A549 treated with AZD2906 at 1 μM for 4 hours (cell line): ENCODE data around the gene STMN1. TPM values are rescaled to one million over a fixed set of nuclear protein-coding genes. Genes with fewer than 3 reads are reported as not detected.

Experiments used
- total RNA-seq: library from RNA; stranded (reverse); fragments of 200-300 nt; extraction: Qiagen RNA extraction; gene quantifications from 5 replicates; pipeline ENCODE4 v1.2.3, GENCODE V29; 2022

STMN1 gene
- 217 to 224 TPM (median 220 TPM) in 5 replicates for total RNA-seq

DNA sequence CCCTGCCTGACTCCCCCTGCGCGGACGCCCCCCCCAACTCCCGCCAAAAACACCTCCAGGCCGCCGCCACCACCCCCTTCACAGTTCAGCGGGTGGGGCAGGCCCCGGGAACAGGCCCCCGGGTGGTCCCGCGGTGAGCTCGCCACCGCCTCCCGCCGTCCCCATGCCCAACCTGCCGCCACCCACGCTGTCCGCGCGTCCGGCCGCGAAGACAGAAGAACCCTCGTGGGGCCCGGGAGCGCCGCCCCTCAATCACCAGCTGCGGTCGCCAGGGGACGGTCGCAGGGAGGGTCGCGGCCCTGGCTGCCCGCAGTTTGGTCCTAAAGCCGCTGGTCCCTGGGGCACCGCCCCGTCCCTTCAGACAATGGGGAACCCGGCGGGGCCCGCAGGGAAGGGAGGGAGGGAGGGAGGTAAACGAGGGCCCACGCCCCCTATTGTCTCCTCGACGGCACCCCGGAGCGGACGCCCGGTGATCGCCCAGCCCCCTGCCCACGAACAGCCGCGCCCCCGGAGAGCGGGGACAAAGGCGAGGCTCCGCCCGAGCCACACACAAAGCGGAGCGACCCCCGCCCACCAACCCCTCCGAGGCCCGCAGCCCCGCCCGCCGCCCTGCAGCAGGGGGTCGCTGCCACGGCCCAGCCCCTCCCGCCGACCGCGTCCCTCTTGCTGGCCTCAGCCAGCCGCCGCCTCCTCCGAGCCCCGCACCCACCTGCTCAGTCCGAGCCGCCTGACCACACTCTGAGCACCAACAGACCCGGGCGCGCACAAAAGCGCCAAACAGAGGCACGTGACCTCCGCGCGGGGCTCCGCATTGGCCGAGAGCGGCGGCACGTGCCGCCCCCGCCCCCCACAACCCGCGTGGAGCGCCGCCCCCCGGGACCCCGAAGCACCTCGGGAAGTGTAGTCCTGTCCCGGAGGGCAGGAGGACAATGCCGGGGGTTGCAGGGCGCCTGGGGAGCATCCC lies at the start of gene STMN1:
TSS of gene STMN1 (minus strand) at position 740 of the 964 bp plus-strand sequence. CDS start 1,743 bp downstream, outside the sequence.

DNA sequence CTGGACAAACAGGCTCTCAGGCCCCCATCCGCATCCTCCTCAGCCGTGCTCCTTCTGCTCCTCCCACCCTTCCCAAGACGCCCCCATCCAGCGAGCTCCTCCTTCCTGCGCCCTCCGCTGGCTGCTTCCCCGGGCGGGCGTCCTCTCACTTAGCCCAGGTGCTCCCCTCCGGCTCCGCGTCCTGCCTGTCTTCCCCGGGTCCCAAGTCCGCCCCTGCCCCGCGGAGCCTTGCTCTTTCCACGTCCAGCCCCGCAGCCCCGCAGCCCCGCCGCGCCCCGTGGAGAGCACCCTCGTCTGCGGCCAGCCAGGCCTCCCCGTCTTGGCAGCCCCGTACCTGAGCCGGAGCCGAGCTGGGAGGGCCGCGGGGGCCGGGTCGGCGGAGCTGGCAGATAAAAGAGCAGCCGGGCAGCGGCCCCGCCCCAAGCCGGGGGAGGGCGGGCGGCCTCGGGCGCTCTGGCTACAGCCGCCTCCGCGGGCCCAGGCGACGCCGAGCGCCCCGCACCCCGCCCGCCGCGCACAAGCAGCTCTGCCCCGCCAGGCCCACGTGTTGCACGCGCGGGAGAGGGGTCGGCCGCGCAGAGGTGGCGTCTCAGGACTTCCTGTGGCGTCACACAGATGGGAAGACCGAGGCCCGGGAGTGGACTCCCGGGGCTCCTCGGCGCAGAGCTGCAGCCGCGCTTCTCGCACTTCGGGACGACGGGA lies 30.9 kb downstream of the STMN1 start, which contains the start of gene PAQR7:
TSS of gene PAQR7 (minus strand) at position 555 of the 702 bp plus-strand sequence. CDS start 11,869 bp downstream, outside the sequence.

DNA sequence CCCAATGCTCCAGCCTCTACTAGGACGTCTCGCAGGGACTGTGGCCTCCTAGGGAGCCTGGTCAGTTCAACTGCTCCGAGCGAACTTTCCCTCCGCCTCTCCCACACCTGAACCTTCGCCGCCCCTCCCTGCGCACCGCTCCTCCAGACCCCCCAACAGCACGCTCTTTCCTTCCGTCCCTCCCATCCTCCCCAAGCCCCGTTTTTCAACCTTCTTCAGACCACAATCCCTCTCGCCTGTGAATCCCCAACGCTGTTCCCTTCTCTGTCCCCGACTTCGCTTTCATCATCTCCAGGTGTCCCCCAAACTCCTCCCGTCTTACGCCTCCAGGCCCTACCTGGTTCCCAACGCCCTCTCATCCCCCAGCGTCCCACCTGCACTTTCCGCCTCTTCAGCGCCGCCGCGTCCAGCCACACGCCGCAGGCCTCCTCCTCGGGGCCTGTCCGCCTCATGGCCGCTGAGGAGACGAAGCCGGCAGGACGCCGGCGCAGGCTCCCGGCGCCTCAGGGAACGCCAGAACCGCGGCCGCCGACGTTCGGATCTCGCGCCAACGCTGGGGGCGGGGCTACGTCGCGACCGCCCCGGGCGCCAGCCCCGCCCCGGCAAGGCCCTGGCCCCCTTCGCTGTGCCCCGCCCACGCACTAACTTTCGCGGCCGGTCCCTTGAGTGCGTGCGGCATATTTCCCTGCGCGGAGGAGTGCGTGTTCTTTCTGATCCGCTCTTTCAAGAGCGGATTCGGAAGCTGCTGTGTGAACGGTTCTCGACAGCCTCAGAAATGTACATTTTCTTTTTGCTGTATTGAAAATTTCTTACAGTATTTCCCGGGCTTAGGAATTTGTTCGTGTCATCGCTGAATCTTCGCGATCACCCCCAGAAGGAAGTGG lies 47.1 kb downstream of the STMN1 start, which contains the start of gene AUNIP:
TSS of gene AUNIP (minus strand) at position 552 of the 884 bp plus-strand sequence. CDS start at position 452, 100 bp downstream.

Other genes starting within 250 kb of the STMN1 start
- gene SELENON, start 106.2 kb downstream of the STMN1 start, total RNA-seq, result 60.2 to 65.1 TPM (median 63.4 TPM) in 5 replicates
- gene MTFR1L, start 86.5 kb downstream of the STMN1 start, total RNA-seq, result 24.9 to 29.6 TPM (median 25.6 TPM) in 5 replicates
- 8.3 to 9.4 TPM (median 8.7 TPM) in 5 replicates for gene AUNIP, start 47.0 kb downstream of the STMN1 start, total RNA-seq
- 6.4 to 9.2 TPM (median 8.3 TPM) in 5 replicates for gene PAQR7, start 30.7 kb downstream of the STMN1 start, total RNA-seq
- 7.2 to 8.3 TPM (median 8.0 TPM) in 5 replicates for gene PAFAH2, start 91.6 kb upstream of the STMN1 start, total RNA-seq
- 0.01 to 0.02 TPM in 2 of 5 replicates, not detected in the others for gene EXTL1, start 115.4 kb upstream of the STMN1 start, total RNA-seq
- 0.26 to 0.70 TPM (median 0.38 TPM) in 5 replicates for gene SLC30A2, start 139.7 kb upstream of the STMN1 start, total RNA-seq
- 1.8 to 2.9 TPM (median 2.3 TPM) in 5 replicates for gene TRIM63, start 161.2 kb upstream of the STMN1 start, total RNA-seq
- gene PDIK1L, start 205.4 kb upstream of the STMN1 start, total RNA-seq, result 1.7 to 2.4 TPM (median 1.9 TPM) in 5 replicates